Measurements from ENCODE around the gene ZNF428.
A peak's percentile ranks its signal among the peaks of the same experiment; 100 is the strongest.

ZNF428 gene

GRCh38 chr19:43619262-43620060, at the start of gene ZNF428:
Gene ZNF428, minus strand, starts transcription at chr19:43619629. Its CDS starts 5,325 bp downstream, at chr19:43614304.
- Histone ChIP-seq H3K9ac (peak within 1 kb of the TSS; percentile 87 to 96 (median 92)), H3K36me3 (peaks cover under 1 to 27% (median 16%) of the 10 kb centered on the region in 11 experiments; a peak in 19 of 22 replicates), H3K4me3 (peak within 1 kb of the TSS; percentile 67 to 77 (median 71)), H3K27ac (peak within 1 kb of the TSS; percentile 84 to 96 (median 93)), H3K9me3 (replicated peaks in 1 of 11) (no peaks in the 10 kb centered on the region), H3K4me2 (peak within 1 kb of the TSS; percentile 81 to 98 (median 93)), H3K27me3 (no peaks in the 10 kb centered on the region), H4K20me1 (peaks cover 0 to 29% (median 16%) of the 10 kb centered on the region in 11 experiments; a peak in 10 of 22 replicates), H3K4me1 (peaks cover 36 to 53% (median 48%) of the 10 kb centered on the region in 10 experiments)
- no peak for TF ChIP-seq Cebpa-rat (IDR thresholded peaks at IDR 0.05)

DNA sequence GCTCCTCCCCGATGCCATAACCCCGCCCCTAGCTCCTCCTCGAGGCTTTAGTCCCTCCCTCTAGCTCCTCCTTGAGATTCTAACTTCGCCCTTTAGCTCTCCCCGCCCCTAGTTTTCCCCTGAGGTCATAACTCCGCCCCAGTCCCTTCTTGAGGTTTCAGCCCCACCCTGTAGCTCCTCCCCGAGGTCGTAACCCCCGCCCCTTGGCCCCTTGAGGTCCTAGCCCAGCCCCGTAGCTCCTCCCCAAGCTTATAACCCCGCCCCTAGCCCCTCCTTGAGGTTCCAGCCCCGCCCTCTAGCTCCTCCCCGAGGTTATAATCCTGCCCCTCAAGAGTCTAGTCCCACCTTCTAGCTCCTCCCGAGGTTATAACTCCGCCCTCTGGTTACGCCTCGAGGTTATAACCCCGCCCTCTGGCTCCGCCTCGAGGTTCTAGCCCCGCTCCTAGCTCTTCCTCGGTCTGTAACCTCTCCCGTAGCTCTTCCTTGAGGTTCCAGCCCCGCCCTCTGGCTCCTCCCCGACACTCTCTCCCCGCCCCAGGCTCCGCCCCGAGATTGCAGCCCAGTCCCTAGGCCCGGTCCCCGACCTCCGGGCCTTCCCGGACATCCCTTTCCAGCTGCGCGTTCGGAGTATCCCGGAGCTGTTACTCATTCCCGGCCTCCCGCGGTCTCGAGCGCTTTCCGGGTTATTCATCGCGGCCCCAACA, 49.1 kb upstream of the ZNF428 start:
- TF ChIP-seq Cebpa-rat (IDR thresholded peaks at IDR 0.05): no peak
- Histone ChIP-seq H4K20me1 (peaks cover 22 to 48% (median 41%) of the 10 kb centered on the region in 11 experiments), H3K4me3 (peak overlapping the region; percentile 68 to 94 (median 86)), H3K4me1 (peaks cover 47 to 78% (median 76%) of the 10 kb centered on the region in 10 experiments), H3K27ac (peak overlapping the region; percentile 80 to 97 (median 92)), H3K9me3 (replicated peaks in 1 of 11) (0 out of 22 replicates have a peak, but pooled peaks cover 0 to 4% (median 0%) of the 10 kb centered on the region in 11 experiments), H3K27me3 (no peaks in the 10 kb centered on the region), H3K9ac (peak overlapping the region; percentile 89 to 98 (median 93)), H3K36me3 (peaks cover 34 to 42% (median 38%) of the 10 kb centered on the region in 11 experiments), H3K4me2 (peak overlapping the region; percentile 70 to 99 (median 88))

DNA sequence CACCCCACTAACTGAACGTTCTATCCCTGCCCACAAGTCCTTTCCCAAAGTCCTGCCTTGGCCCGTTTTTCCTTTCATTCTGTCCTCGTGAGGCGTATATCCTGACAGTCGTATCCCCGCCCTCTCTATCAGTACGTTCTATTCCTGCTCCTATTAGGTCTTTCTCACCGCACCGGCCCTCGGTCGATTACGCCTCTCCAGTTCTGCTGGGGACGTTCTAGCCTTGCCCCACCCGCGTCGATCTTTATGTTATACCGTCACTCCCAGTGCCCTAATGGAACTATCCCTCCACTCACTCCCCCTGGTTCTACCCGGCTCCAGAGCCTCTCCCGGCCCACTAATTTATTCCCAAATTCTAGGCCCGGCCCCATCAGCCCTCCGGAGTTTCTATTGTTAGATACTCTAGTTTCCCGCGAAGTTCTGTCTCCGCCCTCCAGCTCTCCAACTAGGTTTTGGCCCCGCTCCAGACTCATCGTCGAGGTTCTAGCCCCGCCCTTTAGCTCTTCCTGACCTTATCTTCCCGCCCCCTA, 48.5 kb upstream of the ZNF428 start:
- peaks cover 54 to 78% (median 76%) of the 10 kb centered on the region in 10 experiments for H3K4me1 ChIP-seq

DNA sequence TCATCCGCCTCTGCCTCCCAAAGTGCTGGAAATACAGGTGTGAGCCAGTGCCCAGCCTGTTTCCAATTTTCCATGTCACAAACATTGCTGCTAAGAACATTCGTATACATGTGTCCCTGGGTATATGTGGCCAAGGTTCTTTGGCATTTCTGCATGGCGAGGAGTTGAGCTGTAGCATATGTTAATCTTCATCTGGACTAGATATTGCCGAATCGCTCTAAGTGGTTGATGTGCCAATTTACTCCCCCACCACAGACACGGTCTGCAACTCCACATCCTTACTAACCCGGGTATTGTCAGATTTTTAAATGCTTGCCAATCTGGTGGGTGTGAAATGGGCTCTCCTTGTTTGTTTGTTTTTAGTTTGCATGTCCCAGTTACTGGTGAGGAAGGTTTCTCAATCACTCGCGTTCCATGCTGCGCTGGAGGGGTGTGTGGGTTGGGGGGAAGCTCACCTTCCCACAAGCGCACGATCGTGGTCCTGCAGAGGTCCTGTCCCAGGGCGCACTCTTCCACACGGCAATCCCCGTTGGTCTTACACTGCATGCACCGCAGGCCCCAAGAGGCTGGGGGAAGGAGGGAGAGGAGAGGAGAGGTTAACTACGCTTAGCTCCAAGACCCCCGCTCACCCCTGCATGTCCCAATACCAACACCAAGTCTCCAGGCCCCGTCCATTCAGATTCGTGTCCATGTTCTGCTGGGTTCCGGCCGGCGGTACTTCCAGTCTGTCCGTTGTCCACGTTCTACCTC, 47.9 kb upstream of the ZNF428 start:
- Histone ChIP-seq H3K27me3 (no peaks in the 10 kb centered on the region), H4K20me1 (peaks cover 29 to 60% (median 54%) of the 10 kb centered on the region in 11 experiments), H3K4me2 (peak overlapping the region; percentile 90 to 99 (median 96)), H3K36me3 (peaks cover 46 to 55% (median 51%) of the 10 kb centered on the region in 11 experiments), H3K4me1 (peaks cover 57 to 78% (median 76%) of the 10 kb centered on the region in 10 experiments), H3K9me3 (replicated peaks in 1 of 11) (0 out of 22 replicates have a peak, but pooled peaks cover 0 to 4% (median 0%) of the 10 kb centered on the region in 11 experiments), H3K9ac (peak overlapping the region; percentile 72 to 87 (median 79)), H3K27ac (peak overlapping the region in 10 of 11 experiments; percentile 37 to 85 (median 78); a peak in 19 of 22 replicates), H3K4me3 (peak overlapping the region; percentile 58 to 71 (median 68))
- no peak for TF ChIP-seq Cebpa-rat (IDR thresholded peaks at IDR 0.05)

More for the DNA sequence above, 48.5 kb upstream of the ZNF428 start:
- peak overlapping the region; percentile 8 to 85 (median 78); a peak in 20 of 22 replicates for H3K27ac ChIP-seq
- H4K20me1 ChIP-seq: peaks cover 28 to 54% (median 48%) of the 10 kb centered on the region in 11 experiments
- peak overlapping the region; percentile 72 to 87 (median 79) for H3K9ac ChIP-seq
- no peaks in the 10 kb centered on the region for H3K27me3 ChIP-seq
- TF ChIP-seq Cebpa-rat (IDR thresholded peaks at IDR 0.05): no peak
- H3K4me2 ChIP-seq: peak overlapping the region; percentile 90 to 99 (median 96)
- peaks cover 40 to 48% (median 44%) of the 10 kb centered on the region in 11 experiments for H3K36me3 ChIP-seq
- peak overlapping the region; percentile 58 to 71 (median 68) for H3K4me3 ChIP-seq
- H3K9me3 ChIP-seq (replicated peaks in 1 of 11): 0 out of 22 replicates have a peak, but pooled peaks cover 0 to 4% (median 0%) of the 10 kb centered on the region in 11 experiments

- H3K27ac ChIP-seq: peak overlapping the region; percentile 12 to 89 (median 81); a peak in 21 of 22 replicates
Measured at GRCh38 chr19:43664018-43664417, 44.6 kb upstream of the ZNF428 start.

DNA sequence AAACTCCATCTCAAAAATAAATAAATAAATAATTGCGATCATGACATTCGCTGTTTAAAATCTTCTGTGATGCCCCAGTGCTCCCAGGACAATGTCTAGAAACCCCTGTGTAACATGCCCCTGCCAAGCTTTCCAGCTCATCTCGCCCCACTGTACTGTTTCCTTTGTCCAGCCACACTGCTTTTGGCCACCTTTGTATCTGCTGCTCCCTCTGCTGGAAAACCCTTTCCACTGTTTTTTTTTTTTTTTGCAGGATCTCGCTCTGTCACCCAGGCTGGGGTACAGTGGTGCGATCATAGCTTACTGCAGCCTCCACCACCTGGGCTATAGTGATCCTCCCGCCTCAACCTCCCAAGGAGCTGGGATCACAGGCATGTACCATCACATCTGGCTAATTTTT, 43.1 kb upstream of the ZNF428 start:
- peak overlapping the region in 7 of 11 experiments; percentile 5 to 89 (median 79); a peak in 6 of 22 replicates for H3K27ac ChIP-seq
- H3K36me3 ChIP-seq: peaks cover 91 to 98% (median 95%) of the 10 kb centered on the region in 11 experiments

More at GRCh38 chr19:43664018-43664417, 44.6 kb upstream of the ZNF428 start:
- Histone ChIP-seq H3K4me1 (peaks cover 44 to 59% (median 55%) of the 10 kb centered on the region in 10 experiments), H3K9me3 (replicated peaks in 1 of 11) (peaks cover 0 to 10% (median 0%) of the 10 kb centered on the region in 11 experiments; a peak in 4 of 22 replicates), H3K4me2 (peak overlapping the region; percentile 84 to 98 (median 88)), H3K9ac (peak overlapping the region in 10 of 11 experiments; percentile 52 to 73 (median 64); a peak in 20 of 22 replicates), H3K4me3 (peak overlapping the region; percentile 19 to 53 (median 42); a peak in 17 of 20 replicates), H4K20me1 (peaks cover 36 to 92% (median 86%) of the 10 kb centered on the region in 11 experiments), H3K36me3 (peaks cover 79 to 88% (median 83%) of the 10 kb centered on the region in 11 experiments), H3K27me3 (no peaks in the 10 kb centered on the region)
- TF ChIP-seq Cebpa-rat (IDR thresholded peaks at IDR 0.05): no peak

DNA sequence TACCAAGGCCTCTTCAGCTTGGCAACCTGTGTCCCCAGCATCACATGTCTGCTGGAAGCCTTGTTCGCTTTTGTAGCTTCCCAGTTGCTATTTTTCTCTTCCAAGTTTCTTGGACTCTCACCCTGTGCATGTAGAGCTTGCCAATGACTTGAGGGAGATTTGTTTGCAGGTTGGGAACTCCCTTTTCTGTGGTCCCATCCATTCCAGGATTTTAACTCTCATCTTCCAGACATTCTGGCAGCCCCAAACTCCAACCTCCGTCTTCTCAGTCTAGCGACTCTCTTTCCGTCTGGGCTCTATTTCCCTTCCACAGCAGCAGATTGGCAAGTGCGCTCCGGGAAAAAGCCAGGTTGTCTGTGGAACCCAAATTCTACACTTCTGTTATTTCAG, 41.5 kb upstream of the ZNF428 start:
- H3K4me3 ChIP-seq: no peak overlapping the region
- H3K9ac ChIP-seq: no peak overlapping the region
- H3K4me2 ChIP-seq: no peak overlapping the region
- TF ChIP-seq Cebpa-rat (IDR thresholded peaks at IDR 0.05): no peak
- peaks cover 0 to 10% (median 0%) of the 10 kb centered on the region in 11 experiments; a peak in 7 of 22 replicates for H3K9me3 ChIP-seq (replicated peaks in 1 of 11)
- no peaks in the 10 kb centered on the region for H3K27me3 ChIP-seq
- peaks cover 29 to 40% (median 35%) of the 10 kb centered on the region in 10 experiments for H3K4me1 ChIP-seq
- peaks cover 93 to 98% (median 97%) of the 10 kb centered on the region in 11 experiments for H3K36me3 ChIP-seq
- no peak overlapping the region for H3K27ac ChIP-seq
- H4K20me1 ChIP-seq: peaks cover 39 to 100% (median 98%) of the 10 kb centered on the region in 11 experiments

More for the DNA sequence above, 43.1 kb upstream of the ZNF428 start:
- peak overlapping the region in 7 of 11 experiments; percentile 84 to 98 (median 92); a peak in 8 of 22 replicates for H3K4me2 ChIP-seq
- peaks cover 0 to 10% (median 0%) of the 10 kb centered on the region in 11 experiments; a peak in 7 of 22 replicates for H3K9me3 ChIP-seq (replicated peaks in 1 of 11)
- H3K27me3 ChIP-seq: no peaks in the 10 kb centered on the region
- peaks cover 33 to 100% (median 94%) of the 10 kb centered on the region in 11 experiments for H4K20me1 ChIP-seq
- H3K4me1 ChIP-seq: peaks cover 38 to 54% (median 49%) of the 10 kb centered on the region in 10 experiments
- no peak overlapping the region for H3K9ac ChIP-seq
- TF ChIP-seq Cebpa-rat (IDR thresholded peaks at IDR 0.05): no peak
- no peak overlapping the region for H3K4me3 ChIP-seq

Measured in BLaER1 treated with 17β-estradiol and CSF1 and Interleukin-3, amounts not matched to agents 10 nM and 100 nM (cell line).